ENCODE measurements around the gene DNAAF8. TPM values are rescaled to one million over a fixed set of nuclear protein-coding genes. Genes with fewer than 3 reads are reported as not detected.

DNAAF8 gene
- total RNA-seq, 1 experiment from 2014 or later, result 0.39 TPM

- Histone ChIP-seq H4K5ac (ENCODE audit: insufficient read length, low read depth, low read length) (no peak overlapping the region), H3K4ac (ENCODE audit: low read depth, low read length) (no peak overlapping the region), H2BK120ac (ENCODE audit: low read depth, low read length, poor library complexity, severe bottlenecking) (no peak overlapping the region), H2BK15ac (ENCODE audit: low read depth, low read length) (no peak overlapping the region), H2BK12ac (ENCODE audit: insufficient read length, low read depth, low read length) (no peak overlapping the region), H3K9me3 (ENCODE audit: control insufficient read depth, low read depth, low read length) (no peaks in the 10 kb centered on the region), H2AFZ (ENCODE audit: low read length) (no peak overlapping the region), H2AK5ac (ENCODE audit: insufficient read length, low read length) (no peak overlapping the region), H3K23ac (ENCODE audit: insufficient read length, low read depth, low read length) (no peak overlapping the region), H3K4me2 (ENCODE audit: insufficient read depth, insufficient read length, low read length) (no peak overlapping the region), H4K20me1 (ENCODE audit: control insufficient read depth, insufficient read depth, insufficient read length) (no peaks in the 10 kb centered on the region), H3K23me2 (ENCODE audit: insufficient read length, low read depth, low read length, poor library complexity, severe bottlenecking) (no peaks in the 10 kb centered on the region), H3K4me1 (ENCODE audit: insufficient read depth, low read length) (no peaks in the 10 kb centered on the region), H3K18ac (ENCODE audit: insufficient read length, low read depth, low read length) (no peak overlapping the region), H3K79me2 (ENCODE audit: insufficient read depth, low read length) (no peaks in the 10 kb centered on the region), H4K8ac (replicated peaks; ENCODE audit: insufficient read length, low read depth, low read length) (no peak overlapping the region), H3K9ac (ENCODE audit: extremely low read depth, insufficient read length, low read length) (no peak overlapping the region), H3K27me3 (ENCODE audit: insufficient read depth, low read length) (no peaks in the 10 kb centered on the region), H2BK20ac (ENCODE audit: low read depth, low read length, poor library complexity, severe bottlenecking) (no peak overlapping the region), H3K56ac (ENCODE audit: insufficient read length, low read depth, low read length) (no peak overlapping the region), H3K27ac (ENCODE audit: insufficient read length, low read depth, low read length) (no peak overlapping the region), H3K79me1 (ENCODE audit: insufficient read depth, low read depth, low read length, poor library complexity, severe bottlenecking) (peaks cover 3% of the 10 kb centered on the region), H2BK5ac (ENCODE audit: insufficient read length, low read length) (no peak overlapping the region), H3T11ph (ENCODE audit: low read length) (no peak overlapping the region), H4K91ac (ENCODE audit: insufficient read length, low read depth, low read length) (no peak overlapping the region), H3K14ac (ENCODE audit: insufficient read depth, low read length) (no peak overlapping the region)
- DNase-seq, result no peak
- Mint-ChIP-seq H3K27me3 (ENCODE audit: low read depth) (no peaks in the 10 kb centered on the region), H3K4me1 (no peaks in the 10 kb centered on the region), H3K9me3 (no peaks in the 10 kb centered on the region), H3K27ac (no peak overlapping the region), H3K36me3 (ENCODE audit: insufficient read depth in 1 of 3, low read depth in 3 of 3) (peaks cover 8 to 55% (median 39%) of the 10 kb centered on the region in 3 experiments), H3K4me3 (no peak overlapping the region)
- TF ChIP-seq CTCF (conservative IDR thresholded peaks at IDR 0.05), result no peak
- no CpG with 5 or more reads among the region's 11 CpGs for WGBS (ENCODE audit: extremely low coverage, insufficient read length, low lambda C conversion rate)
Measured at GRCh38 chr16:4724661-4725270, 9.6 kb upstream of the DNAAF8 start.
